HepG2 (cell line): ENCODE results near the gene TNFRSF9. TPM values are rescaled to one million over a fixed set of nuclear protein-coding genes. Genes with fewer than 3 reads are reported as not detected.
A peak's percentile ranks its signal among the peaks of the same experiment; 100 is the strongest.

ENCODE experiments used
- CREM ChIP-seq, 2 experiments: sonication (generic) in 1 of 2; formaldehyde crosslinking in 1 of 2; IDR thresholded peaks; 2 replicates each; pipeline versions ENCODE4 v1.4.0 to v1.6.1; 2016 to 2020; ENCODE audit warnings: antibody characterized with exemption in 1 of 2, mild to moderate bottlenecking in 1 of 2, missing genetic modification reagents in 1 of 2
- DR1 ChIP-seq: sonication (generic); formaldehyde crosslinking; IDR thresholded peaks from 2 replicates; pipeline ENCODE4 v1.8.0; 2021; ENCODE audit warnings: mild to moderate bottlenecking, missing genetic modification reagents, inconsistent platforms
- EED ChIP-seq: sonication (generic); formaldehyde crosslinking; IDR thresholded peaks from 2 replicates; pipeline ENCODE4 v1.5.0; 2020; ENCODE audit warnings: mild to moderate bottlenecking, missing genetic modification reagents
- KAT7 ChIP-seq: IDR thresholded peaks from 2 replicates; pipeline ENCODE4 v1.6.1; 2018; ENCODE audit warnings: borderline replicate concordance, missing compliant biosample characterization
- KLF13 ChIP-seq: sonication (generic); formaldehyde crosslinking; IDR thresholded peaks from 2 replicates; pipeline ENCODE4 v1.4.0; 2020; ENCODE audit warnings: mild to moderate bottlenecking, missing genetic modification reagents
- KLF6 ChIP-seq: IDR thresholded peaks from 2 replicates; pipeline ENCODE4 v1.8.0; 2016; ENCODE audit warnings: missing biosample characterization, missing genetic modification reagents
- MYNN ChIP-seq: sonication (generic); formaldehyde crosslinking; IDR thresholded peaks from 2 replicates; pipeline ENCODE4 v1.4.0; 2020; ENCODE audit warnings: mild to moderate bottlenecking, low read depth, missing genetic modification reagents
- NR2F2 ChIP-seq: IDR thresholded peaks from 2 replicates; pipeline ENCODE4 v1.6.1; 2012; ENCODE audit warnings: low read depth, inconsistent platforms, borderline replicate concordance
- RBM39 ChIP-seq: fragments of 200-400 bp; formaldehyde crosslinking; IDR thresholded peaks from one replicate; pipeline ENCODE4 v1.6.1; 2018; ENCODE audit warnings: antibody characterized with exemption, mild to moderate bottlenecking, low read depth, low read length; ENCODE audit not compliant: poor library complexity, severe bottlenecking
- TAF15 ChIP-seq: fragments of 200-400 bp; formaldehyde crosslinking; IDR thresholded peaks from one replicate; pipeline ENCODE4 v1.6.1; 2018; ENCODE audit warnings: mild to moderate bottlenecking, low read depth, low read length; ENCODE audit not compliant: poor library complexity, severe bottlenecking
- YY1 ChIP-seq: IDR thresholded peaks from 2 replicates; pipeline ENCODE4 v1.6.1; 2011; ENCODE audit warnings: low read length, low read depth, moderate library complexity, mild to moderate bottlenecking; ENCODE audit not compliant: insufficient read depth, insufficient replicate concordance
- ZNF263 ChIP-seq: sonication (generic); formaldehyde crosslinking; IDR thresholded peaks from 2 replicates; pipeline ENCODE4 v1.4.0; 2020; ENCODE audit warnings: missing genetic modification reagents
- ZNF543 ChIP-seq: sonication (generic); formaldehyde crosslinking; IDR thresholded peaks from 2 replicates; pipeline ENCODE4 v1.4.0; 2020; ENCODE audit warnings: mild to moderate bottlenecking, missing genetic modification reagents
- ZNF792 ChIP-seq: IDR thresholded peaks from 2 replicates; pipeline ENCODE4 v1.6.1; 2016
- polyA plus RNA-seq, 8 experiments: library from polyadenylated mRNA; depleted of rRNA in 3 of 8; stranded (reverse) in 7 of 8; unstranded in 1 of 8; fragments of >200 nt; fragmentation: Illumina TruSeq in 4 of 8; extraction: Trizol in 4 of 8; gene quantifications; 2 replicates each; pipeline versions ENCODE4 v1.2.1 to v1.2.3, GENCODE V29; 2011 to 2016; ENCODE audit warnings: low read depth in 4 of 8, missing spikeins in 1 of 8, mixed read lengths in 1 of 8; ENCODE audit not compliant: insufficient read depth in 1 of 8
- total RNA-seq, 5 experiments: library from RNA; depleted of rRNA; stranded (reverse); fragments of >200 nt; fragmentation: Illumina TruSeq; extraction: Trizol; gene quantifications; 2 replicates each; pipeline ENCODE4 v1.2.3, GENCODE V29; 2016; ENCODE audit warnings: low read depth in 1 of 5
- TF ChIP-seq, protein P1 (sequence below): sonication (generic); formaldehyde crosslinking; IDR thresholded peaks from 2 replicates; pipeline ENCODE4 v1.5.1; 2020; ENCODE audit warnings: missing genetic modification reagents, mild to moderate bottlenecking, borderline replicate concordance
- TF ChIP-seq, protein P2 (sequence below): sonication (generic); formaldehyde crosslinking; IDR thresholded peaks from 2 replicates; pipeline ENCODE4 v1.5.1; 2020; ENCODE audit warnings: mild to moderate bottlenecking, missing genetic modification reagents, borderline replicate concordance

Gene TNFRSF9
- total and polyA plus RNA-seq, 2 of the 13 experiments (the other 11 are each of a cell fraction or from before 2014, with no cell fraction given), result 0.07 TPM; not detected in 1

DNA sequence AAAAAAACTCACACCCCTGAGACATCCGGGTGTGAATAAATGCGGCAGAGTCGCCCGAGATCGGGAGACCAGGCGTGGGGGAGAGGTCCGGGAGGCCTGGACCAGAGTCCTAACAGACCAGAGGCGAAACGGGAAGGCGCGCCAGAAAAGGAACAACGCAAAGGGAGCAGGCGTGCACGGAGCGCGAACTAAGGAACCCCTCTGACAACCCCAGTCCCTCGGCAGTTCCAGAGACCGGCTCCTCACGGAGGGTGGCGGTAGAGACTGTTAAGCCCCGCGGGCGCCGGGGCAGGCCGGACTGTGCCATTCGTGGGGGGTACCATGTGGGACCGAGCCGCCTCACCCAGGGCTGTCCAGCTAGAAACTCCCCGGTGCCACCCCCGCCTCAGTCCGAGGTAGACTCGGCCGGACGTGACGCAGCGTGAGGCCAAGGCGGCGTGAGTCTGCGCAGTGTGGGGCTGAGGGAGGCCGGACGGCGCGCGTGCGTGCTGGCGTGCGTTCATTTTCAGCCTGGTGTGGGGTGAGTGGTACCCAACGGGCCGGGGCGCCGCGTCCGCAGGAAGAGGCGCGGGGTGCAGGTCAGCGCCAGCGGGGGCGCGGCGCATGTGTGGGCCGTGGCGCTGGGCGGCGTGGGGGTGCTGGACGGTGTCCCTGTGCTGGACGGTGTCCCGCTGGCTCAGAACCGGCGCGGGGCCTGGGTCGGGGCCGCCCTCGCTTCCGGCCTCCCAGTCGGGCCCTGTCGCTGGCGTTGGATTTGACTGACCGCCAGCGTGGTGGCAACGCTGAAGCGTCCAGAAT lies 20.8 kb upstream of the TNFRSF9 start, which contains the start of gene PARK7 (continued):
- TF ChIP-seq YY1 (peak; percentile 54), DR1 (CRISPR knock-in tag) (peak; percentile 96), MYNN (CRISPR knock-in tag) (no peak), NR2F2 (peak; percentile 13; the same call in 1 of the 2 replicates), KLF13 (no peak; the same call in 1 of the 2 replicates), ZNF543 (CRISPR knock-in tag) (peak; percentile 52; the same call in 1 of the 2 replicates), KLF6 (CRISPR knock-in tag) (peak; percentile 85), EED (CRISPR knock-in tag) (peak; percentile 96), ZNF263 (peak; percentile 66; the same call in 1 of the 2 replicates), CREM (IDR thresholded peaks at IDR 0.05) (peak; percentile 86), CREM (CRISPR knock-in tag; IDR thresholded peaks at IDR 0.05) (no peak), KAT7 (CRISPR knock-in tag) (peak; percentile 57; the same call in 1 of the 2 replicates), TAF15 (no peak), RBM39 (peak; percentile 26), ZNF792 (CRISPR knock-in tag) (peak; percentile 86)
- TF ChIP-seq, protein P1, sequence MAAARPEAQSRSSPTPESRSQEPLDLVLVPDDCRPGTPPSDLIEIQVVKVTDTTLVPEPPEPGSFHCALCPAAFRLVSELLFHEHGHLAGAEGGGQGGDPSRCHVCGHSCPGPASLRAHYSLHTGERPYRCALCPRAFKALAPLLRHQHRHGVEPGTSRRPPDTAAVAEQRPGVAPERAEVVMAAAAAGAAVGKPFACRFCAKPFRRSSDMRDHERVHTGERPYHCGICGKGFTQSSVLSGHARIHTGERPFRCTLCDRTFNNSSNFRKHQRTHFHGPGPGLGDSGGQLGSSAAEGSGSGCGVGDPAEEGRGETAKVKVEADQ (CRISPR knock-in tag), result peak; percentile 66; the same call in 1 of the 2 replicates
- TF ChIP-seq, protein P2, sequence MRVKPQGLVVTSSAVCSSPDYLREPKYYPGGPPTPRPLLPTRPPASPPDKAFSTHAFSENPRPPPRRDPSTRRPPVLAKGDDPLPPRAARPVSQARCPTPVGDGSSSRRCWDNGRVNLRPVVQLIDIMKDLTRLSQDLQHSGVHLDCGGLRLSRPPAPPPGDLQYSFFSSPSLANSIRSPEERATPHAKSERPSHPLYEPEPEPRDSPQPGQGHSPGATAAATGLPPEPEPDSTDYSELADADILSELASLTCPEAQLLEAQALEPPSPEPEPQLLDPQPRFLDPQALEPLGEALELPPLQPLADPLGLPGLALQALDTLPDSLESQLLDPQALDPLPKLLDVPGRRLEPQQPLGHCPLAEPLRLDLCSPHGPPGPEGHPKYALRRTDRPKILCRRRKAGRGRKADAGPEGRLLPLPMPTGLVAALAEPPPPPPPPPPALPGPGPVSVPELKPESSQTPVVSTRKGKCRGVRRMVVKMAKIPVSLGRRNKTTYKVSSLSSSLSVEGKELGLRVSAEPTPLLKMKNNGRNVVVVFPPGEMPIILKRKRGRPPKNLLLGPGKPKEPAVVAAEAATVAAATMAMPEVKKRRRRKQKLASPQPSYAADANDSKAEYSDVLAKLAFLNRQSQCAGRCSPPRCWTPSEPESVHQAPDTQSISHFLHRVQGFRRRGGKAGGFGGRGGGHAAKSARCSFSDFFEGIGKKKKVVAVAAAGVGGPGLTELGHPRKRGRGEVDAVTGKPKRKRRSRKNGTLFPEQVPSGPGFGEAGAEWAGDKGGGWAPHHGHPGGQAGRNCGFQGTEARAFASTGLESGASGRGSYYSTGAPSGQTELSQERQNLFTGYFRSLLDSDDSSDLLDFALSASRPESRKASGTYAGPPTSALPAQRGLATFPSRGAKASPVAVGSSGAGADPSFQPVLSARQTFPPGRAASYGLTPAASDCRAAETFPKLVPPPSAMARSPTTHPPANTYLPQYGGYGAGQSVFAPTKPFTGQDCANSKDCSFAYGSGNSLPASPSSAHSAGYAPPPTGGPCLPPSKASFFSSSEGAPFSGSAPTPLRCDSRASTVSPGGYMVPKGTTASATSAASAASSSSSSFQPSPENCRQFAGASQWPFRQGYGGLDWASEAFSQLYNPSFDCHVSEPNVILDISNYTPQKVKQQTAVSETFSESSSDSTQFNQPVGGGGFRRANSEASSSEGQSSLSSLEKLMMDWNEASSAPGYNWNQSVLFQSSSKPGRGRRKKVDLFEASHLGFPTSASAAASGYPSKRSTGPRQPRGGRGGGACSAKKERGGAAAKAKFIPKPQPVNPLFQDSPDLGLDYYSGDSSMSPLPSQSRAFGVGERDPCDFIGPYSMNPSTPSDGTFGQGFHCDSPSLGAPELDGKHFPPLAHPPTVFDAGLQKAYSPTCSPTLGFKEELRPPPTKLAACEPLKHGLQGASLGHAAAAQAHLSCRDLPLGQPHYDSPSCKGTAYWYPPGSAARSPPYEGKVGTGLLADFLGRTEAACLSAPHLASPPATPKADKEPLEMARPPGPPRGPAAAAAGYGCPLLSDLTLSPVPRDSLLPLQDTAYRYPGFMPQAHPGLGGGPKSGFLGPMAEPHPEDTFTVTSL (CRISPR knock-in tag), result peak; percentile 66; the same call in 1 of the 2 replicates
